Astrocyte (in vitro differentiated cells and primary cell): ENCODE data around the gene ADSS1. TPM values are rescaled to one million over a fixed set of nuclear protein-coding genes. Genes with fewer than 3 reads are reported as not detected.

Experiments
- DNase-seq: peaks from one replicate; pipeline ENCODE4 v3.0.0-alpha.2; 2010; ENCODE audit warnings: low read depth
- FAIRE-seq: peaks from 2 replicates; lab custom pipeline; 2011; peaks lifted over from hg19 to GRCh38; lab: Jason Lieb, UNC
- H2AFZ ChIP-seq: 2 replicates; pipeline ENCODE4 v1.6.0; 2012; ENCODE audit warnings: low read depth, low read length, inconsistent platforms
- H3K27ac ChIP-seq: 2 replicates; pipeline ENCODE4 v1.5.1; 2011; ENCODE audit warnings: low read depth, low read length, inconsistent platforms
- H3K27me3 ChIP-seq: 2 replicates; pipeline ENCODE4 v1.6.0; 2011; ENCODE audit warnings: low read length, inconsistent platforms; ENCODE audit not compliant: insufficient read depth
- H3K36me3 ChIP-seq: 2 replicates; pipeline ENCODE4 v1.5.1; 2011; ENCODE audit warnings: low read length, inconsistent platforms; ENCODE audit not compliant: insufficient read depth
- H3K4me1 ChIP-seq: 2 replicates; pipeline ENCODE4 v1.5.1; 2011; ENCODE audit warnings: low read length, inconsistent platforms; ENCODE audit not compliant: insufficient read depth
- H3K4me2 ChIP-seq: 2 replicates; pipeline ENCODE4 v1.6.0; 2012; ENCODE audit warnings: low read length, inconsistent platforms
- H3K4me3 ChIP-seq: 2 replicates; pipeline ENCODE4 v1.5.1; 2011; ENCODE audit warnings: low read depth, mild to moderate bottlenecking, low read length, inconsistent platforms; ENCODE audit not compliant: insufficient read depth
- H3K79me2 ChIP-seq: 2 replicates; pipeline ENCODE4 v1.6.0; 2012; ENCODE audit warnings: mild to moderate bottlenecking, low read length, inconsistent platforms; ENCODE audit not compliant: insufficient read depth
- H3K9ac ChIP-seq: 2 replicates; pipeline ENCODE4 v1.6.0; 2012; ENCODE audit warnings: mild to moderate bottlenecking, low read length, inconsistent platforms
- H3K9me3 ChIP-seq: 2 replicates; pipeline ENCODE4 v1.5.1; 2012; ENCODE audit warnings: low read depth, mild to moderate bottlenecking, low read length, inconsistent platforms; ENCODE audit not compliant: insufficient read depth
- H4K20me1 ChIP-seq: 2 replicates; pipeline ENCODE4 v1.6.0; 2012; ENCODE audit warnings: low read length, inconsistent platforms; ENCODE audit not compliant: insufficient read depth
- H3K27ac Mint-ChIP-seq: one replicate; pipeline ENCODE4 v1.8.0; 2021; ENCODE audit warnings: mild to moderate bottlenecking, mixed read lengths; ENCODE audit not compliant: unreplicated experiment
- H3K27me3 Mint-ChIP-seq: one replicate; pipeline ENCODE4 v1.8.0; 2021; ENCODE audit warnings: low read depth, mixed read lengths; ENCODE audit not compliant: unreplicated experiment
- H3K36me3 Mint-ChIP-seq: one replicate; pipeline ENCODE4 v1.8.0; 2021; ENCODE audit warnings: low read depth, mixed read lengths; ENCODE audit not compliant: unreplicated experiment
- H3K4me1 Mint-ChIP-seq: one replicate; pipeline ENCODE4 v1.8.0; 2021; ENCODE audit warnings: low read depth, mixed read lengths; ENCODE audit not compliant: unreplicated experiment
- H3K4me3 Mint-ChIP-seq: one replicate; pipeline ENCODE4 v1.8.0; 2021; ENCODE audit warnings: mild to moderate bottlenecking, moderate library complexity, mixed read lengths; ENCODE audit not compliant: unreplicated experiment
- H3K9me3 Mint-ChIP-seq: one replicate; pipeline ENCODE4 v1.8.0; 2021; ENCODE audit warnings: mild to moderate bottlenecking, mixed read lengths; ENCODE audit not compliant: unreplicated experiment
- EZH2 ChIP-seq: IDR thresholded peaks from 2 replicates; pipeline ENCODE4 v1.6.1; 2012; ENCODE audit warnings: mild to moderate bottlenecking, low read length, inconsistent platforms; ENCODE audit not compliant: insufficient read depth
- total RNA-seq: library from RNA; stranded (reverse); gene quantifications from 2 replicates; pipeline ENCODE4 v1.2.1, GENCODE V29; 2021
- TF ChIP-seq, protein P1 (sequence below): IDR thresholded peaks from 2 replicates; pipeline ENCODE4 v1.5.1; 2011; ENCODE audit warnings: low read depth, mild to moderate bottlenecking, inconsistent platforms, low read length, moderate library complexity; ENCODE audit not compliant: insufficient read depth

ADSS1 gene
- total RNA-seq, 1 donor from 2014 or later: 4.4 TPM

DNA sequence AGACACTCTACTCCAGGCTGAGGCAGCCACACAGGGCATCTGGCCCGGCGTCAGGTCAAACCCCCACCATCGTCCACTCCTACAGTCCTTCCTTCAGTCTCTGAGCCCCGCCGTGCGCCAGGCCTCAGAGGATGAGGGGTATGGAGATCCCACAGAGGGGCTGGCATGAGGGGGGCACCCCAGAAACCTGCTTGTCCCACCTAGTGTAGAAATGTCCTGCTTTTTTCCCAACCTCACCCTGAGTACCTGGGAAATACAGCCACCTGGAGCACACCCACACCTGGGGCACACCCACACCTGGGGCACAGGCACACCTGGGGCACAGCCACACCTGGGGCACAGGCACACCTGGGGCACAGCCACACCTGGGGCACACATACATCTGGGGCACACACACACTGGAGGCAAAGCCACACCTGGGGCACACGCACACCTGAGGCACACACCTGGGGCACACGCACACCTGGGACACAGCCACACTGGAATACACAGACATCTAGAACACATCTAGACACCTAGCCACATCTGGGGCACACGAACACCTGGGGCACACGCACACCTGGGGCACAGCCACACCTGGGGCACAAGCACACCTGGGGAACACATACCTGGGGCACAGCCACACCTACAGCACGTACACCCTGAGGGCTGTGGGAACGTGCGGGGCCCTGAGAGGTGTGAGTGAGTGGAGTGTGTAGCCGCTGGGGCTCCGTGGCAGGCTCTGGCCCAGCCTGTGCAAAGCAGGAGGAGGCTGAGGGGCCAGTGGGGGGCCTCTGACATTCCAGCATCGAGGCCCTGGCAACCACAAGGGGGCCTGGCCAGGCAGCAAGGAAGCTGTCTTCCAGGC is 53.2 kb downstream of the ADSS1 start:
- FAIRE-seq: no peak
- Histone ChIP-seq H3K9me3 (no peaks in the 10 kb centered on the region), H3K79me2 (peaks cover 12% of the 10 kb centered on the region), H3K4me2 (no peak overlapping the region), H3K4me3 (no peak overlapping the region), H2AFZ (no peak overlapping the region), H3K27ac (no peak overlapping the region), H3K9ac (no peak overlapping the region), H3K27me3 (no peaks in the 10 kb centered on the region), H3K4me1 (no peaks in the 10 kb centered on the region), H4K20me1 (peaks cover 59% of the 10 kb centered on the region), H3K36me3 (no peaks in the 10 kb centered on the region)
- H3K4me1 Mint-ChIP-seq: no peaks in the 10 kb centered on the region
- H3K9me3 Mint-ChIP-seq: no peaks in the 10 kb centered on the region
- no peak for DNase-seq
- TF ChIP-seq, protein P1, sequence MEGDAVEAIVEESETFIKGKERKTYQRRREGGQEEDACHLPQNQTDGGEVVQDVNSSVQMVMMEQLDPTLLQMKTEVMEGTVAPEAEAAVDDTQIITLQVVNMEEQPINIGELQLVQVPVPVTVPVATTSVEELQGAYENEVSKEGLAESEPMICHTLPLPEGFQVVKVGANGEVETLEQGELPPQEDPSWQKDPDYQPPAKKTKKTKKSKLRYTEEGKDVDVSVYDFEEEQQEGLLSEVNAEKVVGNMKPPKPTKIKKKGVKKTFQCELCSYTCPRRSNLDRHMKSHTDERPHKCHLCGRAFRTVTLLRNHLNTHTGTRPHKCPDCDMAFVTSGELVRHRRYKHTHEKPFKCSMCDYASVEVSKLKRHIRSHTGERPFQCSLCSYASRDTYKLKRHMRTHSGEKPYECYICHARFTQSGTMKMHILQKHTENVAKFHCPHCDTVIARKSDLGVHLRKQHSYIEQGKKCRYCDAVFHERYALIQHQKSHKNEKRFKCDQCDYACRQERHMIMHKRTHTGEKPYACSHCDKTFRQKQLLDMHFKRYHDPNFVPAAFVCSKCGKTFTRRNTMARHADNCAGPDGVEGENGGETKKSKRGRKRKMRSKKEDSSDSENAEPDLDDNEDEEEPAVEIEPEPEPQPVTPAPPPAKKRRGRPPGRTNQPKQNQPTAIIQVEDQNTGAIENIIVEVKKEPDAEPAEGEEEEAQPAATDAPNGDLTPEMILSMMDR: no peak
- no peak for TF ChIP-seq EZH2
- no peak overlapping the region for H3K27ac Mint-ChIP-seq
- H3K4me3 Mint-ChIP-seq: no peak overlapping the region
- H3K36me3 Mint-ChIP-seq: peaks cover 12% of the 10 kb centered on the region
- no peaks in the 10 kb centered on the region for H3K27me3 Mint-ChIP-seq

DNA sequence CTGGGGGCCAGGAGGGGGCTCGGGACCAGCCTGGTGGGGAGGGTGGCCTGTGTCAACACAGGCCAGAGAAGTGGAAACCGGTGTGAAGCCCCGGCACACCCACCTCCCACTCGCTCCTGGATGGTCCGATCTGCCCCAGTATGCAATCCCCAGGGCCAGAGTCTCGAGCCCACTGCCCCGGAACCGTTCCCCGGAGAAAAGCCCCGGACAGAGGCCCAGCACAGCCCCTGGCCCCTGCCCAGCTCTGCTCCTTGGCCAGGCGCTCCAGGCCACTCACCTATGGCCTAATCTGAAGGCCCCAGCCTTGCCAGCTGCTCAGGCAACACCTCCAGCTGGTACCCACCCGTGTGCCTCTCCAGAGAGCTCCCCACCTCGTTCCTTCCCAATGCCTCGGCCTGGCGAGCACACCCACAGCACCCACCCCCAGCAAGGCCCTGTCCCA is 53.8 kb downstream of the ADSS1 start:
- Mint-ChIP-seq H3K27ac (no peak overlapping the region), H3K4me3 (no peak overlapping the region), H3K4me1 (no peaks in the 10 kb centered on the region), H3K27me3 (no peaks in the 10 kb centered on the region), H3K9me3 (no peaks in the 10 kb centered on the region), H3K36me3 (peaks cover 8% of the 10 kb centered on the region)
- Histone ChIP-seq H3K27ac (no peak overlapping the region), H4K20me1 (peaks cover 65% of the 10 kb centered on the region), H2AFZ (no peak overlapping the region), H3K36me3 (no peaks in the 10 kb centered on the region), H3K9me3 (no peaks in the 10 kb centered on the region), H3K4me3 (no peak overlapping the region), H3K4me2 (no peak overlapping the region), H3K4me1 (no peaks in the 10 kb centered on the region), H3K27me3 (no peaks in the 10 kb centered on the region), H3K79me2 (peaks cover 12% of the 10 kb centered on the region), H3K9ac (no peak overlapping the region)
- FAIRE-seq: no peak
- DNase-seq: no peak
- TF ChIP-seq, protein P1: no peak
- TF ChIP-seq EZH2: no peak
